ENCODE data around the gene STX1A. TPM values are rescaled to one million over a fixed set of nuclear protein-coding genes. Genes with fewer than 3 reads are reported as not detected.

STX1A gene
- total RNA-seq = 74.5 TPM

GRCh38 chr7:73718905-73719805, at the start of gene STX1A:
STX1A (minus strand) TSS chr7:73719669; CDS start chr7:73719631, 38 bp downstream.

GRCh38 chr7:73738612-73739386, 19.3 kb upstream of the STX1A start, which contains the start of gene ABHD11:
ABHD11 (minus strand) TSS chr7:73738802; CDS start chr7:73738770, 32 bp downstream.

GRCh38 chr7:73683056-73683787, 36.2 kb downstream of the STX1A start, which contains the start of the genes BUD23 and DNAJC30:
BUD23 (plus strand) TSS chr7:73683597; CDS start chr7:73683626, 29 bp downstream.
DNAJC30 (minus strand) TSS chr7:73683453; CDS start chr7:73683423, 30 bp downstream.

GRCh38 chr7:73667344-73668102, 51.9 kb downstream of the STX1A start, which contains the start of gene VPS37D:
VPS37D (plus strand) TSS chr7:73667831; CDS start chr7:73667959, 128 bp downstream.

Small RNAs within 50 kb of the gene (small RNA-seq; reads per million reads assigned to genes)
- gene MIR4284 (ENCODE audit: low replicate concordance) (0.09 reads per million), gene RN7SL265P (ENCODE audit: low replicate concordance) (not detected)

Other genes starting within 250 kb of the STX1A start
- gene BAZ1B, start 197.4 kb downstream of the STX1A start, total RNA-seq = 68.5 TPM
- 10.0 TPM for gene BCL7B, start 162.0 kb downstream of the STX1A start, total RNA-seq
- gene TBL2, start 141.1 kb downstream of the STX1A start, total RNA-seq = 25.4 TPM
- gene MLXIPL, start 95.1 kb downstream of the STX1A start, total RNA-seq = under 0.01 TPM
- 19.4 TPM for gene VPS37D, start 51.8 kb downstream of the STX1A start, total RNA-seq
- 4.4 TPM for gene DNAJC30, start 36.2 kb downstream of the STX1A start, total RNA-seq
- 24.4 TPM for gene BUD23, start 36.1 kb downstream of the STX1A start, total RNA-seq
- gene ABHD11, start 19.1 kb upstream of the STX1A start, total RNA-seq = 7.5 TPM
- gene CLDN3, start 50.6 kb upstream of the STX1A start, total RNA-seq = not detected
- 0.63 TPM for gene CLDN4, start 111.3 kb upstream of the STX1A start, total RNA-seq
- 0.94 TPM for gene METTL27, start 122.8 kb upstream of the STX1A start, total RNA-seq
- gene TMEM270, start 141.5 kb upstream of the STX1A start, total RNA-seq = not detected

Measured in parietal lobe (tissue), 2 donors.